Calu3 (cell line): ENCODE measurements around the gene ZFP37. TPM values are rescaled to one million over a fixed set of nuclear protein-coding genes. Genes with fewer than 3 reads are reported as not detected.
"Not testable (repeated sequence)": the region's sequence is repeated elsewhere in the genome, so short reads cannot be mapped to it uniquely, and the experiment has no call there.

Experiments used
- BruUV-seq: library from RNA; stranded (reverse); fragments of 400-500 nt; replicated peaks from 2 replicates; lab custom pipeline; 2021; lab: Mats Ljungman, UMichigan
- CTCF ChIA-PET: fragments of 300-600 bp; sonication (Branson Sonifier 250); formaldehyde crosslinking; loops from one replicate; lab custom pipeline; 2022; ENCODE audit warnings: antibody characterized with exemption; lab: Charles Lee
- DNase-seq: peaks from one replicate; pipeline ENCODE4 v3.0.0; 2022
- H3K27ac Mint-ChIP-seq: one replicate; pipeline ENCODE4 v1.8.0; 2022; ENCODE audit warnings: mixed read lengths; ENCODE audit not compliant: unreplicated experiment
- H3K27me3 Mint-ChIP-seq: one replicate; pipeline ENCODE4 v1.8.0; 2022; ENCODE audit warnings: mixed read lengths; ENCODE audit not compliant: unreplicated experiment
- H3K36me3 Mint-ChIP-seq: one replicate; pipeline ENCODE4 v1.8.0; 2022; ENCODE audit warnings: mild to moderate bottlenecking, moderate library complexity, mixed read lengths; ENCODE audit not compliant: insufficient read depth, unreplicated experiment
- H3K4me1 Mint-ChIP-seq: one replicate; pipeline ENCODE4 v1.8.0; 2022; ENCODE audit warnings: mild to moderate bottlenecking, low read depth, mixed read lengths; ENCODE audit not compliant: unreplicated experiment
- H3K4me3 Mint-ChIP-seq: one replicate; pipeline ENCODE4 v1.8.0; 2022; ENCODE audit warnings: mild to moderate bottlenecking, low read depth, moderate library complexity, mixed read lengths; ENCODE audit not compliant: unreplicated experiment
- H3K9me3 Mint-ChIP-seq: one replicate; pipeline ENCODE4 v1.8.0; 2022; ENCODE audit warnings: low read depth, mixed read lengths; ENCODE audit not compliant: unreplicated experiment
- CTCF ChIP-seq: fragments of 200-600 bp; IDR thresholded peaks from one replicate; pipeline ENCODE4 v1.8.0; 2022; ENCODE audit warnings: antibody characterized with exemption; ENCODE audit not compliant: unreplicated experiment
- intact Hi-C: fragments of 100-400 bp; cut with micrococcal nuclease; formaldehyde crosslinking; loops from one replicate; pipeline ENCODE4 v1.10.0; 2022; ENCODE audit not compliant: unreplicated experiment
- total RNA-seq: library from RNA; stranded (reverse); gene quantifications from 2 replicates; pipeline ENCODE4 v1.2.3, GENCODE V29; 2022

Gene ZFP37
- total RNA-seq, 1 experiment from 2014 or later = 1.3 TPM

GRCh38 chr9:113062256-113062931 lies 5.9 kb upstream of the ZFP37 start:
- intact Hi-C loops, H3K27ac Mint-ChIP-seq, H3K9me3 Mint-ChIP-seq, DNase-seq, H3K27me3 Mint-ChIP-seq, H3K4me3 Mint-ChIP-seq, H3K36me3 Mint-ChIP-seq, H3K4me1 Mint-ChIP-seq, CTCF ChIA-PET, BruUV-seq: not testable (repeated sequence)

- H3K4me3 Mint-ChIP-seq, BruUV-seq, H3K27me3 Mint-ChIP-seq, H3K36me3 Mint-ChIP-seq, intact Hi-C loops, H3K27ac Mint-ChIP-seq, H3K9me3 Mint-ChIP-seq, H3K4me1 Mint-ChIP-seq, CTCF ChIA-PET, DNase-seq: not testable (repeated sequence)
Measured at GRCh38 chr9:113061072-113061850, 4.7 kb upstream of the ZFP37 start.

- H3K4me1 Mint-ChIP-seq, intact Hi-C loops, DNase-seq, H3K27me3 Mint-ChIP-seq, H3K27ac Mint-ChIP-seq, H3K4me3 Mint-ChIP-seq, H3K9me3 Mint-ChIP-seq, H3K36me3 Mint-ChIP-seq, CTCF ChIA-PET, BruUV-seq: not testable (repeated sequence)
Measured at GRCh38 chr9:113059581-113060284, 3.2 kb upstream of the ZFP37 start.

- Mint-ChIP-seq H3K27me3 (no peaks in the 10 kb centered on the region), H3K27ac (no peak overlapping the region), H3K9me3 (no peaks in the 10 kb centered on the region), H3K4me3 (no peak overlapping the region), H3K36me3 (peaks cover 4% of the 10 kb centered on the region), H3K4me1 (no peaks in the 10 kb centered on the region)
- CTCF ChIA-PET = no interaction called here
- TF ChIP-seq CTCF = no peak
- DNase-seq = no peak
- BruUV-seq = no TSS peak
- intact Hi-C loops = no loop called here
Measured at GRCh38 chr9:113057193-113057592, 669 bp upstream of the ZFP37 start.

GRCh38 chr9:113042884-113043657 lies 13.5 kb downstream of the ZFP37 start:
- Mint-ChIP-seq H3K9me3 (peaks cover 24% of the 10 kb centered on the region), H3K27me3 (no peaks in the 10 kb centered on the region), H3K36me3 (no peaks in the 10 kb centered on the region), H3K4me3 (no peak overlapping the region), H3K4me1 (no peaks in the 10 kb centered on the region), H3K27ac (no peak overlapping the region)
- intact Hi-C loops = no loop called here
- no TSS peak for BruUV-seq
- TF ChIP-seq CTCF = no peak
- no peak for DNase-seq
- CTCF ChIA-PET = no interaction called here
